T-helper 2 cell treated with Interferon-gamma antibody and Interleukin-4, amounts not matched to agents 100 ng/mL and 5 ng/mL, for 36 hours (primary cell): ENCODE results near the gene PRSS23. TPM values are rescaled to one million over a fixed set of nuclear protein-coding genes. Genes with fewer than 3 reads are reported as not detected.
"Not testable (repeated sequence)": the region's sequence is repeated elsewhere in the genome, so short reads cannot be mapped to it uniquely, and the experiment has no call there.

Experiments used
- intact Hi-C: fragments of 100-400 bp; cut with micrococcal nuclease; formaldehyde crosslinking; loops from one replicate; pipeline ENCODE4 v1.15.1; 2023
- total RNA-seq: library from RNA; stranded (reverse); gene quantifications from 2 replicates; pipeline ENCODE4 v1.2.3, GENCODE V29; 2022

PRSS23 gene
- total RNA-seq, 1 donor from 2014 or later, result 0.48 TPM

GRCh38 chr11:86811637-86812321 is 11.4 kb downstream of the PRSS23 start:
- intact Hi-C loops, result loop anchor here (10.0 kb wide), 1 partner anchor 1217 kb away; no protein-coding TSS in a partner anchor

- intact Hi-C loops, result loop anchor here (10.0 kb wide), 1 partner anchor 1217 kb away; no protein-coding TSS in a partner anchor
These were observed 12.0 kb downstream of the PRSS23 start for GRCh38 chr11:86812322-86812670.

- intact Hi-C loops, result loop anchor here (10.0 kb wide), 1 partner anchor 1218 kb away; no protein-coding TSS in a partner anchor
These were observed 12.6 kb downstream of the PRSS23 start for GRCh38 chr11:86812981-86813380.

- intact Hi-C loops, result loop anchor here (10.0 kb wide), 1 partner anchor 1220 kb away; no protein-coding TSS in a partner anchor
These were observed 14.4 kb downstream of the PRSS23 start for GRCh38 chr11:86814775-86815174.

- intact Hi-C loops, result loop anchor here (10.0 kb wide), 1 partner anchor 1221 kb away; no protein-coding TSS in a partner anchor
These were observed 15.4 kb downstream of the PRSS23 start for GRCh38 chr11:86815726-86816125.

- intact Hi-C loops, result loop anchor here (10.0 kb wide), 1 partner anchor 1221 kb away; no protein-coding TSS in a partner anchor
These were observed 15.9 kb downstream of the PRSS23 start for GRCh38 chr11:86816251-86816726.

GRCh38 chr11:86818462-86819192 is 18.3 kb downstream of the PRSS23 start:
- intact Hi-C loops, result loop anchor here (1.0 to 10.0 kb wide), 5 partner anchors 210 to 1224 kb away; partner anchors contain the start of gene CCDC83

GRCh38 chr11:86824139-86824538 is 23.8 kb downstream of the PRSS23 start:
- intact Hi-C loops, result not testable (repeated sequence)

- intact Hi-C loops, result not testable (repeated sequence)
These were observed 34.0 kb downstream of the PRSS23 start for GRCh38 chr11:86834376-86834775.

- intact Hi-C loops, result not testable (repeated sequence)
These were observed 44.6 kb downstream of the PRSS23 start for GRCh38 chr11:86844762-86845508.

GRCh38 chr11:86848132-86848531 is 47.8 kb downstream of the PRSS23 start:
- intact Hi-C loops, result no loop called here

GRCh38 chr11:86849679-86850078 is 49.3 kb downstream of the PRSS23 start:
- intact Hi-C loops, result no loop called here

Other genes with a start within 250 kb of the PRSS23 start
- gene ME3, start 127.9 kb upstream of the PRSS23 start, total RNA-seq, result 0.84 and 0.95 TPM in 2 replicates
- 0.02 TPM in 2 replicates for gene FZD4, start 154.9 kb downstream of the PRSS23 start, total RNA-seq
- gene TMEM135, start 237.4 kb downstream of the PRSS23 start, total RNA-seq, result 28.4 and 40.6 TPM in 2 replicates